Liver (tissue), 9 donors: ENCODE measurements around the gene LRRC23. TPM values are rescaled to one million over a fixed set of nuclear protein-coding genes. Genes with fewer than 3 reads are reported as not detected.

Experiments used
- DNase-seq: peaks from one replicate; pipeline ENCODE4 v3.0.0-alpha.2; 2017; ENCODE audit warnings: low spot score
- H3K27ac ChIP-seq, 2 donors: one replicate each; pipeline ENCODE4 v1.7.0; 2013; ENCODE audit warnings: inconsistent platforms in 2 of 2, low read length in 2 of 2, control low read depth in 1 of 2, low read depth in 1 of 2, mild to moderate bottlenecking in 1 of 2
- H3K27me3 ChIP-seq, 4 donors: one replicate each; pipeline versions ENCODE4 v1.6.1 to v1.7.0; 2013; ENCODE audit warnings: low read length in 3 of 4, inconsistent platforms in 1 of 4, mild to moderate bottlenecking in 1 of 4, moderate library complexity in 1 of 4; ENCODE audit not compliant: control insufficient read depth in 4 of 4, insufficient read depth in 4 of 4
- H3K36me3 ChIP-seq, 4 donors: one replicate each; pipeline versions ENCODE4 v1.6.1 to v1.7.0; 2013; ENCODE audit warnings: low read length in 3 of 4, mild to moderate bottlenecking in 3 of 4, low read depth in 1 of 4, moderate library complexity in 1 of 4; ENCODE audit not compliant: control insufficient read depth in 4 of 4, insufficient read depth in 3 of 4
- H3K4me1 ChIP-seq, 4 donors: one replicate each; pipeline versions ENCODE4 v1.6.1 to v1.7.0; 2013; ENCODE audit warnings: low read length in 3 of 4, mild to moderate bottlenecking in 3 of 4, moderate library complexity in 1 of 4; ENCODE audit not compliant: control insufficient read depth in 4 of 4, insufficient read depth in 4 of 4
- H3K4me3 ChIP-seq, 3 donors: one replicate each; pipeline versions ENCODE4 v1.6.1 to v1.7.0; 2013; ENCODE audit warnings: low read length in 3 of 3, control low read depth in 1 of 3, low read depth in 1 of 3, mild to moderate bottlenecking in 1 of 3
- H3K9ac ChIP-seq, 2 donors: one replicate each; pipeline ENCODE4 v1.7.0; 2013; ENCODE audit warnings: low read length in 2 of 2, mild to moderate bottlenecking in 2 of 2, moderate library complexity in 2 of 2, control low read depth in 1 of 2, low read depth in 1 of 2
- H3K9me3 ChIP-seq, 4 donors: one replicate each; pipeline versions ENCODE4 v1.6.1 to v1.7.0; 2013; ENCODE audit warnings: low read length in 3 of 4; ENCODE audit not compliant: control insufficient read depth in 4 of 4
- ATF3 ChIP-seq: IDR thresholded peaks from 2 replicates; pipeline ENCODE4 v1.6.1; 2016; ENCODE audit warnings: antibody characterized with exemption
- CTCF ChIP-seq: fragments of 150-350 bp; IDR thresholded peaks from 2 replicates; pipeline ENCODE4 v1.5.1; 2017; ENCODE audit warnings: improper control_type of control experiment, low read depth, low read length; ENCODE audit not compliant: missing input control
- EGR1 ChIP-seq, 2 donors: IDR thresholded peaks; 2 replicates each; pipeline ENCODE4 v1.6.1; 2016 to 2018; ENCODE audit warnings: antibody characterized with exemption in 2 of 2, low read depth in 2 of 2
- FOXA1 ChIP-seq: IDR thresholded peaks from 2 replicates; pipeline ENCODE4 v1.6.1; 2016; ENCODE audit warnings: antibody characterized with exemption
- FOXA2 ChIP-seq: IDR thresholded peaks from 2 replicates; pipeline ENCODE4 v1.6.1; 2016; ENCODE audit warnings: antibody characterized with exemption
- GABPA ChIP-seq, 2 donors: IDR thresholded peaks in 1 of 2; conservative IDR thresholded peaks in 1 of 2; 2 replicates each; pipeline ENCODE4 v1.6.1; 2016; ENCODE audit warnings: antibody characterized with exemption in 2 of 2, mild to moderate bottlenecking in 1 of 2, moderate library complexity in 1 of 2
- HNF4A ChIP-seq, 2 donors: conservative IDR thresholded peaks; 2 replicates each; pipeline ENCODE4 v1.6.1; 2016; ENCODE audit warnings: antibody characterized with exemption in 2 of 2, mild to moderate bottlenecking in 2 of 2
- HNF4G ChIP-seq: IDR thresholded peaks from 2 replicates; pipeline ENCODE4 v1.6.1; 2016; ENCODE audit warnings: antibody characterized with exemption
- JUND ChIP-seq, 2 donors: IDR thresholded peaks; 2 replicates each; pipeline ENCODE4 v1.6.1; 2016; ENCODE audit warnings: antibody characterized with exemption in 2 of 2
- MAX ChIP-seq: IDR thresholded peaks from 2 replicates; pipeline ENCODE4 v1.6.1; 2016; ENCODE audit warnings: antibody characterized with exemption
- NR2F2 ChIP-seq: IDR thresholded peaks from 2 replicates; pipeline ENCODE4 v1.6.1; 2016; ENCODE audit warnings: antibody characterized with exemption
- RAD21 ChIP-seq, 2 donors: IDR thresholded peaks; 2 replicates each; pipeline ENCODE4 v1.6.1; 2016; ENCODE audit warnings: antibody characterized with exemption in 2 of 2, mild to moderate bottlenecking in 2 of 2
- REST ChIP-seq: IDR thresholded peaks from 2 replicates; pipeline ENCODE4 v1.6.1; 2016; ENCODE audit warnings: antibody characterized with exemption, mild to moderate bottlenecking
- RXRA ChIP-seq, 2 donors: IDR thresholded peaks; 2 replicates each; pipeline ENCODE4 v1.6.1; 2017 to 2018; ENCODE audit warnings: antibody characterized with exemption in 2 of 2, mild to moderate bottlenecking in 1 of 2
- SP1 ChIP-seq: IDR thresholded peaks from 2 replicates; pipeline ENCODE4 v1.6.1; 2018; ENCODE audit warnings: antibody characterized with exemption, mild to moderate bottlenecking
- TAF1 ChIP-seq: conservative IDR thresholded peaks from 2 replicates; pipeline ENCODE4 v1.6.1; 2016; ENCODE audit warnings: antibody characterized with exemption, mild to moderate bottlenecking
- YY1 ChIP-seq: IDR thresholded peaks from 2 replicates; pipeline ENCODE4 v1.6.1; 2016; ENCODE audit warnings: antibody characterized with exemption, mild to moderate bottlenecking
- ZBTB33 ChIP-seq: IDR thresholded peaks from 2 replicates; pipeline ENCODE4 v1.6.1; 2016; ENCODE audit warnings: antibody characterized with exemption
- WGBS: extraction: QIAGEN DNeasy Blood & Tissue Kit; methylation state at CpG from one replicate; pipeline ENCODE4 v1.1.7; 2013; 5-methylcytosine and 5-hydroxymethylcytosine counted together
- polyA plus RNA-seq, 2 donors: library from polyadenylated mRNA; stranded (reverse) in 1 of 2; unstranded in 1 of 2; fragments of 200-250 nt in 1 of 2; fragments of >200 nt in 1 of 2; fragmentation: Nextera tagmentation in 1 of 2; extraction: Ambion mirVana in 1 of 2; gene quantifications; one replicate each; pipeline versions ENCODE4 v1.2.1 to v1.2.3, GENCODE V29; 2013 to 2015
- total RNA-seq, 2 donors: library from RNA; depleted of rRNA; stranded (reverse); fragments of >200 nt; gene quantifications; one replicate each; pipeline ENCODE4 v1.2.3, GENCODE V29; 2014
- donor health status: healthy.
- donor health status: healthy.
- donor health status: healthy.
- donor health status: healthy.
- donor health status: healthy.

LRRC23 gene
- total and polyA plus RNA-seq, 4 donors: 0.92 to 3.6 (median 2.1) TPM

GRCh38 chr12:6944381-6945186 is 40.0 kb downstream of the LRRC23 start:
- peak; percentile 92 to 93 for TF ChIP-seq RAD21 (IDR thresholded peaks at IDR 0.05)
- no peak for TF ChIP-seq ZBTB33
- TF ChIP-seq TAF1: no peak
- peak; percentile 44 to 51 for TF ChIP-seq RXRA (IDR thresholded peaks at IDR 0.05)
- TF ChIP-seq NR2F2: peak; percentile 55
- TF ChIP-seq YY1: no peak
- no peak for TF ChIP-seq HNF4G
- no peak for TF ChIP-seq SP1
- no peak for TF ChIP-seq FOXA2
- TF ChIP-seq REST: no peak
- peak; percentile 88 for TF ChIP-seq CTCF
- no peak for TF ChIP-seq JUND (IDR thresholded peaks at IDR 0.05)
- TF ChIP-seq GABPA (IDR thresholded peaks at IDR 0.05 in 1 of 2, conservative IDR thresholded peaks at IDR 0.05 in 1 of 2): peak; percentile 25 to 37
- TF ChIP-seq MAX: no peak
- no peak for TF ChIP-seq ATF3
- peak in 1 of 2 donors; percentile 13 for TF ChIP-seq HNF4A (conservative IDR thresholded peaks at IDR 0.05)
- no peak for TF ChIP-seq EGR1 (IDR thresholded peaks at IDR 0.05; ENCODE audit: low read depth in 2 of 2)
- TF ChIP-seq FOXA1: no peak
- Histone ChIP-seq H3K36me3 (no peaks in the 10 kb centered on the region), H3K27ac (peak overlapping the region; percentile 86 to 96), H3K9ac (peak overlapping the region; percentile 34 to 82), H3K9me3 (no peaks in the 10 kb centered on the region), H3K4me3 (peak overlapping the region; percentile 56 to 66 (median 58)), H3K27me3 (no peaks in the 10 kb centered on the region), H3K4me1 (peaks cover 10 to 50% (median 34%) of the 10 kb centered on the region in 4 donors)
- whole genome bisulfite sequencing: 2% methylated on average over 48 of the region's 48 CpGs
- DNase-seq: peak; percentile 88
